ENCODE data around the gene ZNF470.
A peak's percentile ranks its signal among the peaks of the same experiment; 100 is the strongest.

The ZNF470 gene

DNA sequence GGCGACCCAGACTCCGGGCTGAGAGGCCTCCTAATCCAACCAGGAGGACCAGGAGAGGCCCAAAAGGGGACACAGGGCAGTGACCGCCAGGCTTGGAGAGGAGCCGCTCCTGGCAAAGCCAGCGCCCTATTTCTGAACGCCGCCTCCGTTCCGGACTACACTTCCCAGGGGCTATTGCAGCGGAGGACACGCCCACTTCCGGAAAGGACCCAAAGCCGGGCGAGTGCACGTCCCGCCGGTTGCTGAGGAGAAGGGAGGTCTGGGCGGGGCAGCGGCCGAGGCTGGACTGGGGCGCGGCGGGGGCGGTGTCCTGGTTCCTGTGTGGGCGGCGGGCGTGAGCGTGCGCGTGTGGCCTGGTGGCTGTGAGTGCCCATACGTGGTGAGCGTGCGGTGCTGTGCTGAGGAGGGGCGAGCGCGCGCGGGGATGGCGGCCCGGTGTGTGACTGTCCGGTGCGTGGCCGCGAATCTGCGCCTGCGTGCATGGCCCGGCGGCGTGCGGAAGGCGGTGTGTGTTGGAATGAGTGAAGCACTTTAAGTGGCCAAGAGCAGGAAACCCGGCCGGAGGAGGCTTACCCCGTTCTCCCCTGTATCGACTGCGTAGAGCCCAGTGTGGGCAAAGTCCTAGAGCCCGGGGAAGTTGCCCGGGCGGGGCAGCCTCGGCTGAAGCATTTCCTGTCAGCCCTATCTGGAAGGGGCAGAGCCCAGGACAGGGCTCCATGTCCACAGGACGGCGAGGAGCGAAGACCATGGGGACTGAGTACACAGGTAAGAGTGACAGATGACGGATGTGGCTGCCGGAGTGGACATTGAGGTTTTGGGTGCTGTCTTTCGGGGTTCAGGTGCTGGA, at the start of gene ZNF470:
Gene ZNF470 (plus strand): TSS at position 195 of the 847 bp plus-strand sequence. CDS start 2,844 bp downstream, outside the sequence.
- in situ Hi-C loops (cut with HindIII; ENCODE audit: low sequenced_read_pairs): no loop called here
- TF ChIP-seq, protein P1, sequence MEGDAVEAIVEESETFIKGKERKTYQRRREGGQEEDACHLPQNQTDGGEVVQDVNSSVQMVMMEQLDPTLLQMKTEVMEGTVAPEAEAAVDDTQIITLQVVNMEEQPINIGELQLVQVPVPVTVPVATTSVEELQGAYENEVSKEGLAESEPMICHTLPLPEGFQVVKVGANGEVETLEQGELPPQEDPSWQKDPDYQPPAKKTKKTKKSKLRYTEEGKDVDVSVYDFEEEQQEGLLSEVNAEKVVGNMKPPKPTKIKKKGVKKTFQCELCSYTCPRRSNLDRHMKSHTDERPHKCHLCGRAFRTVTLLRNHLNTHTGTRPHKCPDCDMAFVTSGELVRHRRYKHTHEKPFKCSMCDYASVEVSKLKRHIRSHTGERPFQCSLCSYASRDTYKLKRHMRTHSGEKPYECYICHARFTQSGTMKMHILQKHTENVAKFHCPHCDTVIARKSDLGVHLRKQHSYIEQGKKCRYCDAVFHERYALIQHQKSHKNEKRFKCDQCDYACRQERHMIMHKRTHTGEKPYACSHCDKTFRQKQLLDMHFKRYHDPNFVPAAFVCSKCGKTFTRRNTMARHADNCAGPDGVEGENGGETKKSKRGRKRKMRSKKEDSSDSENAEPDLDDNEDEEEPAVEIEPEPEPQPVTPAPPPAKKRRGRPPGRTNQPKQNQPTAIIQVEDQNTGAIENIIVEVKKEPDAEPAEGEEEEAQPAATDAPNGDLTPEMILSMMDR (IDR thresholded peaks at IDR 0.05; ENCODE audit: low read depth, low read length, missing control alignments): no peak
- peak within 1 kb of the TSS; percentile 75 for H3K4me3 ChIP-seq (ENCODE audit: low read depth, low read length)
- DNase-seq (ENCODE audit: low read depth): peak; percentile 68

DNA sequence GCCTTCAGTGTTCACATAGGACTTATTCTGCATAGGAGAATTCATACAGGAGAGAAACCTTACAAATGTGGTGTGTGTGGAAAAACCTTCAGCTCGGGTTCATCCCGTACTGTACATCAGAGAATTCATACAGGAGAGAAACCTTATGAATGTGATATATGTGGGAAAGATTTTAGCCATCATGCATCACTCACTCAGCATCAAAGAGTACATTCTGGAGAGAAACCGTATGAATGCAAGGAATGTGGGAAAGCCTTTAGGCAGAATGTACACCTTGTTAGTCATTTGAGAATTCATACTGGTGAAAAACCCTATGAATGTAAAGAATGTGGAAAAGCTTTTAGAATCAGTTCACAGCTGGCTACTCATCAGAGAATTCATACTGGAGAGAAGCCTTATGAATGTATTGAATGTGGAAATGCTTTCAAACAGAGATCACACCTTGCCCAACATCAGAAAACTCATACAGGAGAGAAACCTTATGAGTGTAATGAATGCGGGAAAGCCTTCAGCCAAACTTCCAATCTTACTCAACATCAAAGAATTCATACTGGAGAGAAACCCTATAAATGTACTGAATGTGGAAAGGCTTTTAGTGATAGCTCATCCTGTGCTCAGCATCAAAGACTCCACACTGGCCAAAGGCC, 41.9 kb upstream of the ZNF470 start:
- TF ChIP-seq, protein P1 (IDR thresholded peaks at IDR 0.05; ENCODE audit: low read depth, low read length, missing control alignments): no peak
- no peak for DNase-seq (ENCODE audit: low read depth)
- H3K4me3 ChIP-seq (ENCODE audit: low read depth, low read length): no peak overlapping the region
- in situ Hi-C loops (cut with HindIII; ENCODE audit: low sequenced_read_pairs): no loop called here

DNA sequence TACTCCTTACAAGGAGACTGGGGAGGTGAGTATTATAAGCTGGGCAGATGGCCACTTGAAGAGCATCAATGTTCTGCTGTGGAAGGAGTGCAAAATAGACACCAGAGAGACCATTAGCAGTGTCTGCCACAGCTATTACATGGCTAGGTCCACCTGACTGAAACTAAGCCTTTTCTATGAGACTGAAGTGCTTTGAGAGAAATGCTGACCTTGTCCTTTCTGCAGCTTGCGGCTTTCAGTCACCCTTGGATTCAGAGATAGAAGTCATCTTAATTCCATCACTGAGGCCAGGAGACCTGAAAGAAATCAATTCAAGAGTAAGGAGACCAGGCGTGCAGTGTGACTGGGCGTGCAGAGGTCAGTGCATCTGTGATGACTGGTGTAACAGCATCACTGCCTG, 29.8 kb upstream of the ZNF470 start:
- TF ChIP-seq, protein P1 (IDR thresholded peaks at IDR 0.05; ENCODE audit: low read depth, low read length, missing control alignments): no peak
- in situ Hi-C loops (cut with HindIII; ENCODE audit: low sequenced_read_pairs): no loop called here
- peak overlapping the region; percentile 72 for H3K4me3 ChIP-seq (ENCODE audit: low read depth, low read length)
- DNase-seq (ENCODE audit: low read depth): no peak

GRCh38 chr19:56538254-56538760, 29.0 kb upstream of the ZNF470 start:
- in situ Hi-C loops (cut with HindIII; ENCODE audit: low sequenced_read_pairs): no loop called here
- peak; percentile 76 for DNase-seq (ENCODE audit: low read depth)
- peak overlapping the region; percentile 72 for H3K4me3 ChIP-seq (ENCODE audit: low read depth, low read length)
- TF ChIP-seq, protein P1 (IDR thresholded peaks at IDR 0.05; ENCODE audit: low read depth, low read length, missing control alignments): no peak

- H3K4me3 ChIP-seq (ENCODE audit: low read depth, low read length): peak within 1 kb of the TSS; percentile 77
- TF ChIP-seq, protein P1 (IDR thresholded peaks at IDR 0.05; ENCODE audit: low read depth, low read length, missing control alignments): no peak
- no peak for DNase-seq (ENCODE audit: low read depth)
- in situ Hi-C loops (cut with HindIII; ENCODE audit: low sequenced_read_pairs): no loop called here
Measured at GRCh38 chr19:56538761-56539263, 28.5 kb upstream of the ZNF470 start, which contains the start of gene ZFP28. Gene ZFP28 (plus strand): TSS chr19:56538948. CDS start chr19:56539019, 71 bp downstream.

DNA sequence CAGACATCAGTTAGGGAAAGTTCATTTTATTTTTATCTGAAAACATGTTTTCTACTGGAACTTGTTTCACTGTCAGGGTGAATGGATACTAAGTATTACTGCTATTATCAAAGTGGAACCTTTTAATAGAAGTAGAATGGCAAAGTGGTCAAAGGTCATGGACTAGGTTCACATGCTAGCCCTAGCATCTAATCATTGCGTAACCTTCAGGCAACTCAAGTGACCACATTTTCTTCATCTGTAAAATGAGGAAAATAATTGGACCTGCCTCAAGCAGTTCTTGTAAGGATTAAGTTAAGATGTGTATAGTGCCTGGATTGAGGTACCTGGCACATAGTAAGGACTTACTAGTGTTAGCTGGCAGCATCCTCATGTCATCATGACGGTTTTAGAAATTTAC, 23.5 kb upstream of the ZNF470 start:
- no peak for DNase-seq (ENCODE audit: low read depth)
- H3K4me3 ChIP-seq (ENCODE audit: low read depth, low read length): no peak overlapping the region
- TF ChIP-seq, protein P1 (IDR thresholded peaks at IDR 0.05; ENCODE audit: low read depth, low read length, missing control alignments): no peak
- in situ Hi-C loops (cut with HindIII; ENCODE audit: low sequenced_read_pairs): no loop called here
